MCF 10A (cell line): ENCODE data around the gene COPS9. TPM values are rescaled to one million over a fixed set of nuclear protein-coding genes. Genes with fewer than 3 reads are reported as not detected.

Experiments used
- BruUV-seq: library from RNA; stranded (reverse); fragments of 400-500 nt; replicated peaks from 2 replicates; lab custom pipeline; 2021; lab: Mats Ljungman, UMichigan
- CTCF ChIA-PET: fragments of 300-600 bp; sonication (Branson Sonifier 250); formaldehyde crosslinking; extraction: SDS; loops from one replicate; lab custom pipeline; 2021; ENCODE audit warnings: antibody characterized with exemption, inconsistent platforms; lab: Yijun Ruan, JAX
- POLR2A ChIA-PET: fragments of 300-600, 350-650 bp; sonication (Branson Sonifier 250); formaldehyde crosslinking; extraction: SDS; loops from one replicate; lab custom pipeline; 2020; ENCODE audit warnings: antibody characterized with exemption, inconsistent platforms; lab: Yijun Ruan, JAX
- DNase-seq: peaks from one replicate; pipeline ENCODE4 v3.0.0-alpha.2; 2018; ENCODE audit not compliant: unreplicated experiment
- H3K27ac Mint-ChIP-seq: one replicate; pipeline ENCODE4 v1.8.0; 2022; ENCODE audit warnings: mild to moderate bottlenecking, low read depth, mixed read lengths; ENCODE audit not compliant: unreplicated experiment
- H3K27me3 Mint-ChIP-seq: one replicate; pipeline ENCODE4 v1.8.0; 2022; ENCODE audit warnings: mixed read lengths; ENCODE audit not compliant: insufficient read depth, unreplicated experiment
- H3K36me3 Mint-ChIP-seq: one replicate; pipeline ENCODE4 v1.8.0; 2022; ENCODE audit warnings: mild to moderate bottlenecking, moderate library complexity, mixed read lengths; ENCODE audit not compliant: insufficient read depth, unreplicated experiment
- H3K4me1 Mint-ChIP-seq: one replicate; pipeline ENCODE4 v1.8.0; 2022; ENCODE audit warnings: mixed read lengths; ENCODE audit not compliant: insufficient read depth, unreplicated experiment
- H3K4me3 Mint-ChIP-seq: one replicate; pipeline ENCODE4 v1.8.0; 2022; ENCODE audit warnings: mild to moderate bottlenecking, moderate library complexity, mixed read lengths; ENCODE audit not compliant: unreplicated experiment
- H3K9me3 Mint-ChIP-seq: one replicate; pipeline ENCODE4 v1.8.0; 2022; ENCODE audit warnings: mixed read lengths; ENCODE audit not compliant: unreplicated experiment
- intact Hi-C: fragments of 100-400 bp; cut with micrococcal nuclease; formaldehyde crosslinking; loops from 2 replicates; pipeline ENCODE4 v1.14.1; 2022
- total RNA-seq: library from RNA; stranded (reverse); gene quantifications from 2 replicates; pipeline ENCODE4 v1.2.3, GENCODE V29; 2022
- TF ChIP-seq, protein P1 (sequence below): fragments of 200-600 bp; IDR thresholded peaks from one replicate; pipeline ENCODE4 v1.8.0; 2022; ENCODE audit warnings: antibody characterized with exemption, mild to moderate bottlenecking; ENCODE audit not compliant: unreplicated experiment

Gene COPS9
- total RNA-seq, 1 experiment from 2014 or later, result 146 TPM

DNA sequence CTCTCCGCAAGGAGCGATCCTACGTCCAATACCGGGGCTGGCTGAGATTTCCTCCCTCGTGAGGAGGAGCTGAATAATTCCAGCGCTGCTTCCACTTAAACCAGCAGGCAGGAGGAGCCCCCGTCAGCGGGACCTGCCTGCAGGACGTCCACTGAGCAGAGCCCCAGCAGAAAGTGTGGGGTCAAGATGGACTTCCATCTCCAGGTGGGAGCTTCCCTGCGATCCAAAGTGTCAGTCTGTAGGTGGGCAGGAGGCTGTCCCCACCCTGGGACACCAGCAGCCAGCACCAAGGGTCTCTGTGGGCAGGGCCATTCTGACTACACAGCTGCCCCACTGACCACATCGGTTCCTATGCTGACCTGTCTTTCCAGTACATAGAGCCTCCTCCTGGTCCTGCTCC is 4.8 kb upstream of the COPS9 start:
- no peak for DNase-seq
- no TSS peak for BruUV-seq
- Mint-ChIP-seq H3K27me3 (peaks cover 24% of the 10 kb centered on the region), H3K4me1 (peaks cover 6% of the 10 kb centered on the region), H3K9me3 (no peaks in the 10 kb centered on the region), H3K4me3 (no peak overlapping the region), H3K36me3 (no peaks in the 10 kb centered on the region), H3K27ac (no peak overlapping the region)
- CTCF ChIA-PET, result interaction anchor here (0.6 to 9.5 kb wide), 3 partner anchors 75 to 298 kb away, joined by 3 to 201 read pairs (median 4); no protein-coding TSS in a partner anchor
- TF ChIP-seq, protein P1, sequence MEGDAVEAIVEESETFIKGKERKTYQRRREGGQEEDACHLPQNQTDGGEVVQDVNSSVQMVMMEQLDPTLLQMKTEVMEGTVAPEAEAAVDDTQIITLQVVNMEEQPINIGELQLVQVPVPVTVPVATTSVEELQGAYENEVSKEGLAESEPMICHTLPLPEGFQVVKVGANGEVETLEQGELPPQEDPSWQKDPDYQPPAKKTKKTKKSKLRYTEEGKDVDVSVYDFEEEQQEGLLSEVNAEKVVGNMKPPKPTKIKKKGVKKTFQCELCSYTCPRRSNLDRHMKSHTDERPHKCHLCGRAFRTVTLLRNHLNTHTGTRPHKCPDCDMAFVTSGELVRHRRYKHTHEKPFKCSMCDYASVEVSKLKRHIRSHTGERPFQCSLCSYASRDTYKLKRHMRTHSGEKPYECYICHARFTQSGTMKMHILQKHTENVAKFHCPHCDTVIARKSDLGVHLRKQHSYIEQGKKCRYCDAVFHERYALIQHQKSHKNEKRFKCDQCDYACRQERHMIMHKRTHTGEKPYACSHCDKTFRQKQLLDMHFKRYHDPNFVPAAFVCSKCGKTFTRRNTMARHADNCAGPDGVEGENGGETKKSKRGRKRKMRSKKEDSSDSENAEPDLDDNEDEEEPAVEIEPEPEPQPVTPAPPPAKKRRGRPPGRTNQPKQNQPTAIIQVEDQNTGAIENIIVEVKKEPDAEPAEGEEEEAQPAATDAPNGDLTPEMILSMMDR, result no peak
- POLR2A ChIA-PET, result interaction anchor here (0.6 to 1.7 kb wide), 2 partner anchors 80 to 948 kb away, joined by 3 to 6 read pairs; no protein-coding TSS in a partner anchor
- intact Hi-C loops, result no loop called here

DNA sequence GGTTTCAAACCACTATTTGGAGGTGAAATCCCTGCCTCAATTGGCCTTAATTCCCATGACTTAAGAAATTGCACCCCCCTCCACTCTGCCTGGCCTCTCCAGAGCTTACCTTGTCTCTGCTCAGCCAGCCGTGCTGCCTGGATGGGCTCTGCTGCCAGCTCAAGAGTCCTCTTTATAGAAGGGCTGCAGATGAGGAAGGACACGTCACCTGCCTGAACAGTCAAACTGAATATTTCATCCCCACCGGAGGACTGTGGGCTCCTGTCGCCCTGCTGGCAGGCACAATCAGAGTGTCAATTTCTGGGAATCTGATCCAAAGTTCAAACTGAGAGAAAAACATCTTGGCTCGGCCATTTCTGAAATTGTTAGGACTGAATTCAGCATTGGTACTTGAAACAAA is 4.4 kb upstream of the COPS9 start, which contains the start of gene OTOS:
Gene OTOS, minus strand, starts transcription at position 148 of the 400 bp plus-strand sequence. CDS start 332 bp downstream, outside the sequence.
- intact Hi-C loops, result no loop called here
- no TSS peak for BruUV-seq
- no peak within 1 kb of the TSS for H3K4me3 Mint-ChIP-seq
- no peaks in the 10 kb centered on the region for H3K9me3 Mint-ChIP-seq
- peaks cover 6% of the 10 kb centered on the region for H3K4me1 Mint-ChIP-seq
- no peak for DNase-seq
- peaks cover 24% of the 10 kb centered on the region for H3K27me3 Mint-ChIP-seq
- TF ChIP-seq, protein P1, result no peak
- H3K36me3 Mint-ChIP-seq, result peaks cover 1% of the 10 kb centered on the region
- no peak within 1 kb of the TSS for H3K27ac Mint-ChIP-seq
- ChIA-PET POLR2A (interaction anchor here (0.6 kb wide), 1 partner anchor 949 kb away, joined by 3 read pairs; no protein-coding TSS in a partner anchor), CTCF (interaction anchor here (0.6 to 9.5 kb wide), 3 partner anchors 75 to 293 kb away, joined by 3 to 201 read pairs (median 3); no protein-coding TSS in a partner anchor)

DNA sequence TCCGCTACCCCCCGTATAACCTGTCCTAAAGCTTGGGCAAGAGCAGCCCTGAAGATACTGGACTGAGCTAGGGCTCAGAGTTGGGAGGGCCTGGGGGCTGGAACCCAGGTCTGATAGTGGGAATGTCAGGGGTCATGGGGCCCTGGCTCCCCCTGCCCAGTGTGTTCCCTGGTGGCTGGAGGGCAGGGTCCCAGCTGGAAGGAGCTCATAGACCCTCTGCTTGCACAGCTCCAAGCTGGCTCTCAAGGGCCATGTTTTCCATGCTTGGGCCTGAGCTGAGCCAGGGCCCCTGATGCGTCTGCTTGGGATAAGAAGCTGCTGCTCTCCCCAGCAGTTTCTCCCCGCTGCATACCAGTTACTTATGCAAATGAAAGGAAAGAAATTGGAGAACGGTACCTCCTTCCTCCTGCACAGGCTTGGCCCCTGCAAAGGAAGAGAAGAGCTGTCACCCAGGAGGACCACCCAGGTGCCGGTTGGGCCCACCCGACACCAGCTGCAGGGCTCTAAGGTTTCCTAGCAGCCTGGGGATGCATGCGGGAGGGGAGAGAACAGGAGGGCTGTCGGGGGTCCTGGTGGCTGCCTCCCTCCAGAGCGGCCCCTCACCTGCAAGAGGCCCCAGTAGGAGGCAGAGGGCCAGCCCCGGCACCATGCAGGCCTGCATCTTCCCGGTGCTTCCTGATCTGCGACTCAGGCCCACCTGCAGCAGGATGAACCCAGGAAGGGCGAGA is 3.7 kb upstream of the COPS9 start:
- intact Hi-C loops, result no loop called here
- Mint-ChIP-seq H3K4me1 (peaks cover 13% of the 10 kb centered on the region), H3K27me3 (peaks cover 24% of the 10 kb centered on the region), H3K4me3 (no peak overlapping the region), H3K36me3 (peaks cover 6% of the 10 kb centered on the region), H3K27ac (no peak overlapping the region), H3K9me3 (no peaks in the 10 kb centered on the region)
- CTCF ChIA-PET, result interaction anchor here (0.6 to 9.5 kb wide), 5 partner anchors 10 to 292 kb away, joined by 3 to 201 read pairs (median 5); no protein-coding TSS in a partner anchor
- no peak for DNase-seq
- TF ChIP-seq, protein P1, result no peak
- POLR2A ChIA-PET, result no interaction called here
- no TSS peak for BruUV-seq

DNA sequence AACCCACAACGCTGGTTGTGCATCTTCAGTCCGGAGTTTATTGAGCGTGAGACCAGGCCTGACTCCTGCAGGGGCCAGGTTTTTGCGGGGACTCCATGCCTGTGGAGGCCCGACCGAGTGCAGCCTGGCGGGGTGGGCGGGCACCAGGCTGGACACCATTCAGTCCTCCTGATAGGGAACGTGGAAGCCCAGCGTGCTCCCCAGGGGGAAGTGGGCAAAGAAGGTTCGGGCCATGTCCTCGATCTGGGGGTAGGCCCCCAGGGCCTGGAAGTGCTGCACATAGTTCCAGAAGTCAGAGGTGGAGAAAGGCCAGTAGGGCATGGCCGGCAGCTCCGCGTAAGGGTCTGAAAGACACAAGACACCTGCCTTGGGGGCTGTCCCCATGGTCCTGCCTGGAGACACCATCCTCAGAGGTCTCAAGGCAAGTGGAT is 2.9 kb upstream of the COPS9 start:
- Mint-ChIP-seq H3K27ac (no peak overlapping the region), H3K9me3 (no peaks in the 10 kb centered on the region), H3K36me3 (peaks cover 6% of the 10 kb centered on the region), H3K4me3 (no peak overlapping the region), H3K27me3 (peaks cover 24% of the 10 kb centered on the region), H3K4me1 (peaks cover 17% of the 10 kb centered on the region)
- POLR2A ChIA-PET, result interaction anchor here (0.7 kb wide), 1 partner anchor 80 kb away, joined by 4 read pairs; no protein-coding TSS in a partner anchor
- TF ChIP-seq, protein P1, result no peak
- BruUV-seq, result no TSS peak
- no peak for DNase-seq
- intact Hi-C loops, result no loop called here
- CTCF ChIA-PET, result interaction anchor here (0.6 to 9.5 kb wide), 4 partner anchors 11 to 80 kb away, joined by 4 to 201 read pairs (median 8); no protein-coding TSS in a partner anchor
